Type B pancreatic cell (in vitro differentiated cells): Measurements from ENCODE around the gene HAPSTR1. TPM values are rescaled to one million over a fixed set of nuclear protein-coding genes. Genes with fewer than 3 reads are reported as not detected.

Source experiments
- DNase-seq: peaks from one replicate; pipeline ENCODE4 v3.0.0; 2021; ENCODE audit warnings: mixed read lengths; ENCODE audit not compliant: unreplicated experiment; ENCODE audit errors: extremely low spot score
- H3K27ac Mint-ChIP-seq: 2 replicates; pipeline ENCODE4 v1.8.0; 2021; ENCODE audit warnings: mild to moderate bottlenecking, mixed read lengths
- H3K27me3 Mint-ChIP-seq: 2 replicates; pipeline ENCODE4 v1.8.0; 2021; ENCODE audit warnings: mixed read lengths
- H3K36me3 Mint-ChIP-seq: 2 replicates; pipeline ENCODE4 v1.8.0; 2021; ENCODE audit warnings: mixed read lengths
- H3K4me1 Mint-ChIP-seq: one replicate; pipeline ENCODE4 v1.8.0; 2021; ENCODE audit warnings: mixed read lengths; ENCODE audit not compliant: unreplicated experiment
- H3K4me3 Mint-ChIP-seq: 2 replicates; pipeline ENCODE4 v1.8.0; 2021; ENCODE audit warnings: mild to moderate bottlenecking, mixed read lengths
- H3K9me3 Mint-ChIP-seq: 2 replicates; pipeline ENCODE4 v1.8.0; 2021; ENCODE audit warnings: mixed read lengths
- CTCF ChIP-seq: fragments of 200-600 bp; sonication (generic); conservative IDR thresholded peaks from 2 replicates; pipeline ENCODE4 v1.5.0; 2021; ENCODE audit warnings: antibody characterized with exemption, mild to moderate bottlenecking
- total RNA-seq: library from RNA; stranded (reverse); gene quantifications from 2 replicates; pipeline ENCODE4 v1.2.1, GENCODE V29; 2021; ENCODE audit warnings: low replicate concordance

Gene HAPSTR1
- total RNA-seq, 1 donor from 2014 or later = 66.2 TPM

DNA sequence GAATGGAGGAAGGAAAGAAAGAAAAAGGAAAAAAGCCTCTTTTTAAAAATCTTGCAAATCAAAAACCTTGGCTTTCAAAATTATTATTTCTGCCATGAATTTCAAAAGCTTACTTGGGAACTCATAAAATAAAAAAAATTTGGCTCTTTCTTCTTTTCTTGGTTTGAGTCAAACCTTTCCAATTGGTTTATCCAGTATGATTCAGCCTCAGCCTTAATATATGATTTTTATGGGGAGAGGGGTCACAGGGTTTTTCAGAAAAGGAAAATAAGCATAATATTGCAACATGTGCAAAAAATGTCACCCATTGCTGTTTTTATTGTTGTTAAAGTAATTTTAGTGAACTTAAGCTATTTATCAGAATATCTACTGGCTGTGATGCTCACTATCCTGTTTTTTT is 31.2 kb upstream of the HAPSTR1 start:
- no peak overlapping the region for H3K4me3 Mint-ChIP-seq

DNA sequence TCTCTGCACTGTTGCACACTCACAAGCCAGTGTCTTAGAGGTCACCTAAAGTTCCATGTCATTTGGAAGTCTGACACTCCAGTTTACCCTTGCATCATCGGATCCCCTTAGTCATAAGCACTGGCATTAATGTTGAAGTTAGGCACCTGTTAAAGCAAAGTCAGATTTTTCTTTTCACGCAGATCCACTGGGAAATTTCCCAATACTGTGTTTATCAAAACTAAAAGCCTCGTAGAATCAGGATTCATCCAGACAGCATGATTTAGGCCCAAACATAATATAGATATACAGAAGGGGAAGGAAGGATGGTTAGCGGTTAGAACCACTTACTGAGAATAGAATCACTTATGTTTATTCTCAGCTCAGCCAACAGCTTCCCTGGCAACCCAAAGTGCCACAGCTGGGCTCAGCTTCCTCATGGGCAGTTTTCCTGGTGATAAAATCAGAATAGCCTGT is 30.1 kb upstream of the HAPSTR1 start:
- H3K27ac Mint-ChIP-seq = no peak overlapping the region
- TF ChIP-seq CTCF = no peak
- no peaks in the 10 kb centered on the region for H3K36me3 Mint-ChIP-seq
- no peak overlapping the region for H3K4me3 Mint-ChIP-seq
- no peak for DNase-seq
- H3K9me3 Mint-ChIP-seq = no peaks in the 10 kb centered on the region
- H3K27me3 Mint-ChIP-seq = no peaks in the 10 kb centered on the region
- H3K4me1 Mint-ChIP-seq = no peaks in the 10 kb centered on the region

More for the DNA sequence above, 31.2 kb upstream of the HAPSTR1 start:
- DNase-seq = no peak
- Mint-ChIP-seq H3K27me3 (no peaks in the 10 kb centered on the region), H3K4me1 (no peaks in the 10 kb centered on the region), H3K9me3 (no peaks in the 10 kb centered on the region), H3K36me3 (no peaks in the 10 kb centered on the region), H3K27ac (no peak overlapping the region)
- TF ChIP-seq CTCF = no peak

DNA sequence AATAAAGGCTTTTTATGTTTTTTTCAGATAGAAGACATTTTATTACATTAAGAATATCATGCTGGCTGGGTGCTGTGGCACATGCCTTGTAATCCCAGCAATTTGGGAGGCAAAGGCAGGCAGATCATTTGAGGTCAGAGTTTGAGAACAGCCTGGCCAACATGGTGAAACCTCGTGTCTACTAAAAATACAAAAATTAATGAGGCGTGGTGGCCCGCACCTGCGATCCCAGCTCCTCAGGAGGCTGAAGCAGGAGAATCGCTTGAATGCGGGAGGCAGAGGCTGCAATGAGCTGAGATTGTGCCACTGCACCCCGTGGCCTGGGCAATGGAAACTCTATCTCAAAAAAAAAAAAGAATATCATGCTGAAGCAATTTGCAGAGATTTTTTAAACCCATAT is 29.1 kb upstream of the HAPSTR1 start:
- no peak overlapping the region for H3K27ac Mint-ChIP-seq
- H3K27me3 Mint-ChIP-seq = no peaks in the 10 kb centered on the region
- no peak overlapping the region for H3K4me3 Mint-ChIP-seq
- no peaks in the 10 kb centered on the region for H3K36me3 Mint-ChIP-seq
- no peaks in the 10 kb centered on the region for H3K4me1 Mint-ChIP-seq
- H3K9me3 Mint-ChIP-seq = no peaks in the 10 kb centered on the region
- no peak for DNase-seq
- TF ChIP-seq CTCF = no peak

DNA sequence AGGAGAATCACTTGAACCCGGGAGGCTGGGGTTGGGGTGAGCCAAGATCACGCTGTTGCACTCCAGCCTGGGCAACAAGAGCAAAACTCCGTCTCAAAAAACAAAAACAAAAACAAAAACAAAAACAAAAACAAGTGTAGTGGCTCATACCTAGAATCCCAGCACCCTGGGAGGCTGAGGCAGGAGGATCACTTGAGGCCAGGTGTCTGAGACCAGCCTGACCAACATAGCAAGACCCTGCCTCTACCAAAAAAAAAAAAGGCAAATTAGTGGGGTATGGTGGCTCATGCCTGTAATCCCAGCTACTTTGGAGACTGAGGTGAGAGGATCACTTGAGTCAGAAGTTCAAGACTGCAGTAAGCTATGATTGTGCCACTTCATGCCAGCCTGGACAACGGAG is 26.4 kb upstream of the HAPSTR1 start:
- H3K4me1 Mint-ChIP-seq = no peaks in the 10 kb centered on the region
- no peaks in the 10 kb centered on the region for H3K36me3 Mint-ChIP-seq
- DNase-seq = no peak
- no peak overlapping the region for H3K4me3 Mint-ChIP-seq
- no peak overlapping the region for H3K27ac Mint-ChIP-seq
- no peaks in the 10 kb centered on the region for H3K9me3 Mint-ChIP-seq
- no peak for TF ChIP-seq CTCF
- H3K27me3 Mint-ChIP-seq = no peaks in the 10 kb centered on the region

DNA sequence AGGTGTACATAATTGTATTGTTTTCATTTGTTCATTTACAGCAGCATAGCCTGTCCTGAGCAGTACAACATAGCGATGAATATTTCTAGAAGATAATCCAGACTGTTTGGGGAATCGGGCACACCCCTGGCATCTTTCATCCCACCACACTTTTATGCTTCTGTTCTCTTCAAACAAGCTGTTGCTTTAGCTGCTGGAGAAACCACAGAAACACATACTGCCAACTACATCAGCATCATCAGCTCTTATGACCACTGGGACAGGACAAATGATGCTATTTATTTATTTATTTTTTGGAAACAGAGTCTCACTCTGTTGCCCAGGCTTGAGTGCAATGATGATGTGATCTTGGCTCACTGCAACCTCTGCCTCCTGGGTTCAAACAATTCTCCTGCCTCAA is 22.6 kb upstream of the HAPSTR1 start:
- Mint-ChIP-seq H3K4me1 (no peaks in the 10 kb centered on the region), H3K36me3 (no peaks in the 10 kb centered on the region), H3K4me3 (no peak overlapping the region), H3K27ac (no peak overlapping the region), H3K27me3 (no peaks in the 10 kb centered on the region), H3K9me3 (no peaks in the 10 kb centered on the region)
- no peak for TF ChIP-seq CTCF
- no peak for DNase-seq

- no peaks in the 10 kb centered on the region for H3K4me1 Mint-ChIP-seq
- no peaks in the 10 kb centered on the region for H3K36me3 Mint-ChIP-seq
- no peaks in the 10 kb centered on the region for H3K27me3 Mint-ChIP-seq
- no peak overlapping the region for H3K27ac Mint-ChIP-seq
- no peak for DNase-seq
- TF ChIP-seq CTCF = no peak
- H3K9me3 Mint-ChIP-seq = no peaks in the 10 kb centered on the region
- no peak overlapping the region for H3K4me3 Mint-ChIP-seq
Measured at GRCh38 chr16:9070254-9070653, 21.2 kb upstream of the HAPSTR1 start.
